ENCODE data around the gene ZNF791.

- no peak for TF ChIP-seq CTCF (IDR thresholded peaks at IDR 0.05; ENCODE audit: insufficient read depth, low read length, poor library complexity, severe bottlenecking)
- no peak for TF ChIP-seq EZH2phosphoT487 (conservative IDR thresholded peaks at IDR 0.05; ENCODE audit: low read length)
Observed at GRCh38 chr19:12629215-12629614, 18.5 kb downstream of the ZNF791 start.

Measured in SU-DHL-6 (cell line).